ENCODE data around the gene RASAL2.
"Not testable (repeated sequence)": the region's sequence is repeated elsewhere in the genome, so short reads cannot be mapped to it uniquely, and the experiment has no call there.

The RASAL2 gene

GRCh38 chr1:178237121-178237520, 143.2 kb downstream of the RASAL2 start:
- DNase-seq (ENCODE audit: low read depth) = no peak

GRCh38 chr1:178238722-178239510, 145.0 kb downstream of the RASAL2 start:
- DNase-seq (ENCODE audit: low read depth) = no peak

DNA sequence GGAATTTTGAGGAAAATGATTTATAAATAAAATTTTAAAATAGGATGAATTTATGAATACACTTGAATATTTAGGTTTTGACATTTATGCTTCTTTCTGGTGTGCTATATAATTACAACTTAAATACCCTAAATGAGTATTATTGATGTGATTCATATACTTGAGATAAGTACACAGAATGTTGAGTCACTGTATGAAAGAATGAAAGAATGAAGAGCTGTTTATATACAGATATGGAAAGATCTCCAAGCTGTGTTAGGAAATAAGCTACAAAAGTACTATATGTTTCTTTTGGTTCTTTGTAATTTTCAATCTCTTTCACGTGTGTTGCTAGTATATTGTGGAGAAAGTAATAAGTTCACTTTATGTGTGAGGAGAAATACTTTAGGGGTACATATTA, 147.2 kb downstream of the RASAL2 start:
- no peak for DNase-seq (ENCODE audit: low read depth)

DNA sequence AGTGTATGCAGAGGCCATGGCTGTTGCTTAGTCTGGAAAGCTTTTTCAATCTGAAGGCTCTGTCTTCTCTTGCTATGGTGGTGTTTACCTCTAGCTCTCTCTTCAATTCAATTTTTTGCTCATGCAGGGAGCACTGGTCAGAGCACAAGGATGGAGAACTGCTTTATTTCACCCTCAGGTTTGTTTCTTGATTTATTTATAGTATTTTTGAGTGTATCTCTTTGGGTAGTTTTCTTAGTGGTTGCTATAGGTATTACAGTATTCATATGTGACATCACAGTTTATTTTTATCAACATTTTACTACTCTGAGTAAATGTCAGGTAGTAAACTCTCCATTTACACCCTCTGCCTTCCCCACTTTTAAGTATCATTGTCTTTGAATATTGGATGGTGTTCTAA, 147.9 kb downstream of the RASAL2 start:
- no peak for DNase-seq (ENCODE audit: low read depth)

DNA sequence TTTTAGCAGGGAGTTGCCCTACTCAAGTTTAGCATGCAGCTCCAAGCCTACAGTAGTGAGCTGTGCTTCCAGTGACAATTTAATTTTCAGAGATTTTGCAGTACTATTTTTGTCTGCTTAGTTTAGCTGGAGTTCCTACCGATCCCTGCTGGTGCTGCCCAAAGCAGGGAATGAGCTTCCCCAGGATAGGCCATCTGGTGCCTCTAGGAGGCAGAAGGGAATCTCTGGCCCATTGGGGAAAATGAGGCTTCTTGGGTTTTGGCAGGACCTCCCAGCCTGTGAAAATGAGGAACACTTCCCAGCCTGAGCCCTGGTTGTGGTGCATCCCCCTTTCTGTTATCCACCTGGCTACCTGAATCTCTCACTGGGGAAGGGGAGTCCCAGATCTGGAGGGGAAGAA, 149.2 kb downstream of the RASAL2 start:
- DNase-seq (ENCODE audit: low read depth) = no peak

GRCh38 chr1:178243890-178244289, 150.0 kb downstream of the RASAL2 start:
- DNase-seq (ENCODE audit: low read depth) = no peak

- DNase-seq (ENCODE audit: low read depth) = not testable (repeated sequence)
Observed at GRCh38 chr1:178248284-178248683, 154.4 kb downstream of the RASAL2 start.

GRCh38 chr1:178253581-178253980, 159.7 kb downstream of the RASAL2 start:
- DNase-seq (ENCODE audit: low read depth) = not testable (repeated sequence)

- no peak for DNase-seq (ENCODE audit: low read depth)
Observed at GRCh38 chr1:178254433-178254832, 160.5 kb downstream of the RASAL2 start.

DNA sequence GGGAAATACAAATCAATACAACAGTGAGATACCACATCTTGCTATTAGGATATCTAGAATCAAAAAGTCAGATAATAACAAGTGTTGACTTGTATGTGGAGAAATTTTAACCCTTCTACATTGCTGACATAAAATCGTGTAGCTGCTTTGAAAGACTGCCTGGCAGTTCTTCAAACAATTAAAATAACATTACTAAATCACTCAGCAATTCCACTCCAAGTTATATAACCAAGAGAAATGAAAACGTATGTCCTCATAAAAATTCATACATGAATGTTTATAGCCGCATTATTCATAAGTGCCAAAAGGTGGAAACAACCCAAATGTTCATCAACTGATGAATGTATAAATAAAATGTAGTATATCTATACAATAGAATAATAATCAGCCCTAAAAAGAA, 164.6 kb downstream of the RASAL2 start:
- DNase-seq (ENCODE audit: low read depth) = no peak

GRCh38 chr1:178262120-178262500, 168.2 kb downstream of the RASAL2 start:
- DNase-seq (ENCODE audit: low read depth) = no peak

GRCh38 chr1:178263341-178263740, 169.4 kb downstream of the RASAL2 start:
- no peak for DNase-seq (ENCODE audit: low read depth)

DNA sequence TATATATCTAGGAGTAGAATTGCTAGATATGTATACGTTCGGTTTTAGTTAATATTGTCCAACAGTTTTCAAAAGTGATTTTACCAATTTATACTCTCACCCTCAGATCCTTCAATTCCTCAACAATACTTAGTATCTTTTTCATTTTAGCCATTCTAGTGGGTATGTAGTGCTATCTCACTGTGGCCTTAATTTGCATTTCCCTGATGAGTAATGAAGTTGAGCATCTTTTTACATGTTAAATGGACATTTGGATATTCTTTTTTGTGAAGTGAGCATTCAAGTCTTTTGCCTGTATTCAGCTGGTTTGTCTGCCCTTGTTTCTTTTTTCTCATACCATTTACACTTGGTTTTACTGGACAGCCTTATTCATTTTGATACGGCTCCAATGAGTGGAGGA, 172.2 kb downstream of the RASAL2 start:
- no peak for DNase-seq (ENCODE audit: low read depth)

DNA sequence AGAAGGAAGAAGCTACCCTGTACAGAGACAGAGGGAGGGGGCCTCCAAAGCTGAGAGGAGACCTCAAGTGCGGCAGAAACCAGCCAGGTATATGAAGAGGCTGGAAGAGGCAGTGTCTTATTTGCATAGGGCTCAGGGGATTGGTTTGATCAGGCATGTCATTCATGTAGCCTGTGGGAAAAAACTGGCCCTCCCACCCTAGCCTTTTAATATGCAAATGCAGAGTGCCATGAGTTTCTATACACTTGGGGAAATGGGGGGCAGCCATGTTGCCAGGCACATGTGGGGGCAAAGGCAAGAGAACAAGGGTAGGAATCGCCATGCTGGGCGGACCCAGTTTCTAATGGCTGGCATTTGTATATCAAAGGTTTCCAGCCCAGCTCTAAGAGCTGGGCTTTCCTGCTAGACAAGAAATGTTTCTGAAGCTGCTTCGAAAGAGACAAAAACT, 172.7 kb downstream of the RASAL2 start:
- no peak for DNase-seq (ENCODE audit: low read depth)

DNA sequence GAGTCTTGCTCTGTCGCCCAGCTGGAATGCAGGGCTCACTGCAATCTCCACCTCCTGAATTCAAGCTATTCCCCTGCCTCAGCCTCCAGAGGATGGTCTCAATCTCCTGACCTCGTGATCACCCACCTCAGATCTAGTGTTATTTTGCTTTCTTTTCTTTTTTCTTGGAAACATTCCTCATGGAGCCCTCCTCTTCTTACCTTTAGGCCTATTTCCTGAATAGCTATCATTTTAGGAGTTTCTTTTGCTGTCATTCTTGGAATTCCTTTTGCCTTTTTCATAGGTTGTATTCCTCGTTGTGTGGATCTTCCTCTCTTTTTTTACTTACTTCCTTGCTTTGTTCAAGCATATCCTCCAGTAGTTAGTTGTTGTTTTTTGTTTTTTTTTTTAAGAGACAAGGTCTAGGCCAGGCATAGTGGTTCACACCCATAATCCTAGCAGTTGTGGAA, 173.8 kb downstream of the RASAL2 start:
- no peak for DNase-seq (ENCODE audit: low read depth)

DNA sequence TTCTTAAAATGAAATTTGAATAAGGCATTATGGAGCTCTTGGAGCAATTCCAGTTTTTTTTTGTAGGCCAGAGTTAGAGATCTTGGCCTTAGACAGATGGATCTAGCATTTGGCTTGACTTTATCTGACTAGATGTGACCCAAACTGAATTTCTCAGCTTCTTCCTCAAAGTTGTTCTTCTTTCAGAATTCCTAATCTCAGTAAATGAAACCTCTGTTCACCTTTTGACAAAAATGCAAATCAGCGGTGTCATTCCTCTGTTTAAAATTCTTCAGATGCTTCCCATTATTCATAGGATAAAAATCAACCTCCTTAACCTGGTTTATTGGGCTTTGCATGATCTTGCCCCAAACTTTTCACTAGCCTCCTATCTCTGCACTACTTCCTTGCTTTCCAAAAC, 177.6 kb downstream of the RASAL2 start:
- DNase-seq (ENCODE audit: low read depth) = no peak

GRCh38 chr1:178273707-178274410, 180.0 kb downstream of the RASAL2 start:
- DNase-seq (ENCODE audit: low read depth) = no peak

DNA sequence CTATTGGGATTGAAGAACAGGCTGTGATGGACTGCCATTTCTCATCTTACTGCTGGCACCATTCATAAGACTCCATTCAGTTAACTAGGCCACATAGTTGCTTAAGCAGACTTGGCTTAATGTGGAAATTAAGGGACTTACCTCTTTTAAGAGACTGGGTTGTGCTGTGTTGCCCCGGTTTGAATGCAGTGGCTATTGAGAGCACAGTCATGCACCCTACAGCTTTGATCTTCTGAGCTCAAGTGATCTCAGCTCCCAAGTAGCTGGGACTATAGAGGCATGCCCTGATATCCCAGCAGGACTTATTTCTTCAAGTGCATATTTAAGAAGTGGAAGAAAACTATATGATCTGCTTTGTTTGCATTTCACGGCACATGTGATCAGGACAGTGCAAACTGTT, 181.1 kb downstream of the RASAL2 start:
- DNase-seq (ENCODE audit: low read depth) = no peak

DNA sequence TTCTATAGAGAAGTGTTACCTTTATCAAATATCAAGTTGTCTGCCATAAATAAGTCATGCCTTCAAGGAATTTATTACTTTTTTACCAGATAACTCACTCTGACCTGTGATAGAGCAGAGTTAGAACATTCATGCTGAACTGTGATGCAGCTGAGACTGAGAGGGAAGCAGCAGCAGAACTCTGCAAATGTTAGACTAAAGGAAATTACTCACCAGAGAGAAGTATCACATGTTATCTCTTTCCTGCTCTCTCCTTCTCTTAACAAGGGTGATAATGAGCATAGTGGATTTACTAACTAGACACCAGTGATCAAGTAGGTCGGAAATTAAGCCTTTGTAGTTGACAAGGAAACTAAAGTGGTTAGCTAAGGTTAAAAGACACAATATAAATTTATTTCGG, 181.6 kb downstream of the RASAL2 start:
- DNase-seq (ENCODE audit: low read depth) = no peak

- no peak for DNase-seq (ENCODE audit: low read depth)
Observed at GRCh38 chr1:178277793-178278530, 184.1 kb downstream of the RASAL2 start.

GRCh38 chr1:178278916-178279686, 185.2 kb downstream of the RASAL2 start:
- no peak for DNase-seq (ENCODE audit: low read depth)

- DNase-seq (ENCODE audit: low read depth) = no peak
Observed at GRCh38 chr1:178282949-178283367, 189.1 kb downstream of the RASAL2 start.

Measured in stimulated activated CD4-positive, alpha-beta T cell treated with anti-CD3 and anti-CD28 coated beads, Interleukin-2, amount 100 ng/mL, for 4 hours (primary cell).